Glutamatergic neuron (in vitro differentiated cells): ENCODE results near the gene CTNND2. TPM values are rescaled to one million over a fixed set of nuclear protein-coding genes. Genes with fewer than 3 reads are reported as not detected.
A peak's percentile ranks its signal among the peaks of the same experiment; 100 is the strongest.

ENCODE experiments used
- DNase-seq: peaks from one replicate; pipeline ENCODE4 v3.0.0; 2022
- H3K27ac Mint-ChIP-seq: one replicate; pipeline ENCODE4 v1.8.0; 2020; ENCODE audit warnings: mild to moderate bottlenecking, mixed read lengths, inconsistent platforms; ENCODE audit not compliant: unreplicated experiment
- H3K27me3 Mint-ChIP-seq: one replicate; pipeline ENCODE4 v1.8.0; 2020; ENCODE audit warnings: mild to moderate bottlenecking, moderate library complexity, mixed read lengths, inconsistent platforms; ENCODE audit not compliant: unreplicated experiment
- H3K36me3 Mint-ChIP-seq: one replicate; pipeline ENCODE4 v1.8.0; 2020; ENCODE audit warnings: mild to moderate bottlenecking, mixed read lengths, inconsistent platforms; ENCODE audit not compliant: unreplicated experiment
- H3K4me1 Mint-ChIP-seq: one replicate; pipeline ENCODE4 v1.8.0; 2020; ENCODE audit warnings: mild to moderate bottlenecking, low read depth, mixed read lengths, inconsistent platforms; ENCODE audit not compliant: unreplicated experiment
- H3K4me3 Mint-ChIP-seq: one replicate; pipeline ENCODE4 v1.8.0; 2020; ENCODE audit warnings: mild to moderate bottlenecking, mixed read lengths, inconsistent platforms; ENCODE audit not compliant: unreplicated experiment
- H3K9me3 Mint-ChIP-seq: one replicate; pipeline ENCODE4 v1.8.0; 2020; ENCODE audit warnings: mild to moderate bottlenecking, moderate library complexity, mixed read lengths, inconsistent platforms; ENCODE audit not compliant: unreplicated experiment
- CTCF ChIP-seq: fragments of 200-600 bp; sonication (generic); IDR thresholded peaks from one replicate; pipeline ENCODE4 v1.5.0; 2021; ENCODE audit not compliant: partially characterized antibody, unreplicated experiment
- total RNA-seq: library from RNA; stranded (reverse); fragmentation: NEBNext Ultra II Directional; extraction: Animal tissue kit (Norgen Biotek cat#: 25700); gene quantifications from one replicate; pipeline ENCODE4 v1.2.1, GENCODE V29; 2021; ENCODE audit not compliant: unreplicated experiment

The CTNND2 gene
- total RNA-seq, 1 donor from 2014 or later, result 134 TPM

- Mint-ChIP-seq H3K27ac (no peak overlapping the region), H3K4me3 (no peak overlapping the region), H3K36me3 (no peaks in the 10 kb centered on the region), H3K9me3 (peaks cover 2% of the 10 kb centered on the region), H3K4me1 (peaks cover 18% of the 10 kb centered on the region), H3K27me3 (peaks cover 5% of the 10 kb centered on the region)
- DNase-seq, result no peak
- no peak for TF ChIP-seq CTCF
Observed at GRCh38 chr5:11429254-11429653, 475.0 kb downstream of the CTNND2 start.

GRCh38 chr5:11427569-11427968 lies 476.7 kb downstream of the CTNND2 start:
- Mint-ChIP-seq H3K27ac (no peak overlapping the region), H3K4me1 (peaks cover 20% of the 10 kb centered on the region), H3K9me3 (peaks cover 3% of the 10 kb centered on the region), H3K4me3 (no peak overlapping the region), H3K27me3 (peaks cover 5% of the 10 kb centered on the region), H3K36me3 (no peaks in the 10 kb centered on the region)
- no peak for DNase-seq
- no peak for TF ChIP-seq CTCF

GRCh38 chr5:11426442-11426841 lies 477.8 kb downstream of the CTNND2 start:
- Mint-ChIP-seq H3K4me3 (no peak overlapping the region), H3K4me1 (peaks cover 17% of the 10 kb centered on the region), H3K9me3 (peaks cover 1% of the 10 kb centered on the region), H3K27ac (no peak overlapping the region), H3K27me3 (peaks cover 5% of the 10 kb centered on the region), H3K36me3 (no peaks in the 10 kb centered on the region)
- TF ChIP-seq CTCF, result no peak
- no peak for DNase-seq

DNA sequence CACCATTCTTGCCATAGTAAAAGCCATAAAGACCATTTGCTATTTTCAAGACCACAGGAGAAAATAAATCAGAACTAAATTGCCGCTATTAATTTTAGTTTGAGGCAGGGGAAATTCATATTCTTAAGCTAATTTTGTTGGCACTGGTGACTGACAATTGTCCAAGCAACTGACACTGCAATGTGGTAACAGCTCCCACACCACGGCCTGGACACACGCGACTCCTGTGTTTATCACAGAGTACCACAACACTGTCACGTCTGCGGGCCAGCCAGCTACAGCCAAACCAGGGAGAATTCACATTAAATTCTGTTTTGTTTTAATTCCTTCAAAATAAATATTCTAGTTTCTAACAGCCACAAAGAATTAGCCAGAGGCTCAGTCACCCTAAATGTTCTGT lies 481.9 kb downstream of the CTNND2 start:
- no peak overlapping the region for H3K4me3 Mint-ChIP-seq
- no peak for DNase-seq
- H3K4me1 Mint-ChIP-seq, result peaks cover 13% of the 10 kb centered on the region
- H3K27ac Mint-ChIP-seq, result peak overlapping the region; percentile 1
- no peak for TF ChIP-seq CTCF
- H3K9me3 Mint-ChIP-seq, result peaks cover 3% of the 10 kb centered on the region
- peaks cover 3% of the 10 kb centered on the region for H3K27me3 Mint-ChIP-seq
- no peaks in the 10 kb centered on the region for H3K36me3 Mint-ChIP-seq

GRCh38 chr5:11420969-11421368 lies 483.3 kb downstream of the CTNND2 start:
- Mint-ChIP-seq H3K4me3 (no peak overlapping the region), H3K27ac (no peak overlapping the region), H3K9me3 (peaks cover 3% of the 10 kb centered on the region), H3K4me1 (peaks cover 14% of the 10 kb centered on the region), H3K27me3 (peaks cover 2% of the 10 kb centered on the region), H3K36me3 (no peaks in the 10 kb centered on the region)
- TF ChIP-seq CTCF, result no peak
- DNase-seq, result no peak
